GM21515 (cell line): ENCODE data around the gene SDK1.

Experiments
- ATAC-seq: cut with Tn5 transposase; IDR thresholded peaks from one replicate; pipeline ENCODE4 v1.9.1; 2021; ENCODE audit not compliant: unreplicated experiment

Gene SDK1

GRCh38 chr7:4113271-4113670 is 812.2 kb downstream of the SDK1 start:
- no peak for ATAC-seq

- ATAC-seq = no peak
Measured at GRCh38 chr7:4113976-4114375, 812.9 kb downstream of the SDK1 start.

- no peak for ATAC-seq
Measured at GRCh38 chr7:4115442-4115841, 814.4 kb downstream of the SDK1 start.

GRCh38 chr7:4115941-4116610 is 815.0 kb downstream of the SDK1 start:
- ATAC-seq = no peak

- ATAC-seq = no peak
Measured at GRCh38 chr7:4119848-4120247, 818.8 kb downstream of the SDK1 start.

GRCh38 chr7:4123346-4123745 is 822.3 kb downstream of the SDK1 start:
- no peak for ATAC-seq

GRCh38 chr7:4123823-4124222 is 822.8 kb downstream of the SDK1 start:
- no peak for ATAC-seq

GRCh38 chr7:4124556-4125477 is 823.8 kb downstream of the SDK1 start:
- no peak for ATAC-seq

- ATAC-seq = no peak
Measured at GRCh38 chr7:4127909-4128560, 827.0 kb downstream of the SDK1 start.

GRCh38 chr7:4129481-4130122 is 828.5 kb downstream of the SDK1 start:
- ATAC-seq = no peak

GRCh38 chr7:4131063-4131462 is 830.0 kb downstream of the SDK1 start:
- ATAC-seq = no peak

- no peak for ATAC-seq
Measured at GRCh38 chr7:4132221-4132620, 831.2 kb downstream of the SDK1 start.

GRCh38 chr7:4133491-4134044 is 832.5 kb downstream of the SDK1 start:
- no peak for ATAC-seq

GRCh38 chr7:4134204-4134603 is 833.2 kb downstream of the SDK1 start:
- ATAC-seq = no peak

- ATAC-seq = no peak
Measured at GRCh38 chr7:4134631-4135030, 833.6 kb downstream of the SDK1 start.

- no peak for ATAC-seq
Measured at GRCh38 chr7:4135301-4135700, 834.2 kb downstream of the SDK1 start.

- no peak for ATAC-seq
Measured at GRCh38 chr7:4136036-4136435, 835.0 kb downstream of the SDK1 start.

GRCh38 chr7:4136501-4137110 is 835.6 kb downstream of the SDK1 start:
- no peak for ATAC-seq

GRCh38 chr7:4137552-4137951 is 836.5 kb downstream of the SDK1 start:
- ATAC-seq = no peak

- ATAC-seq = no peak
Measured at GRCh38 chr7:4138866-4139265, 837.8 kb downstream of the SDK1 start.
